GM21390 (cell line): ENCODE measurements around the gene TMEM134.
"Not testable (repeated sequence)": the region's sequence is repeated elsewhere in the genome, so short reads cannot be mapped to it uniquely, and the experiment has no call there.

Experiments used
- ATAC-seq: cut with Tn5 transposase; IDR thresholded peaks from one replicate; pipeline ENCODE4 v1.9.1; 2021; ENCODE audit not compliant: unreplicated experiment

The TMEM134 gene

DNA sequence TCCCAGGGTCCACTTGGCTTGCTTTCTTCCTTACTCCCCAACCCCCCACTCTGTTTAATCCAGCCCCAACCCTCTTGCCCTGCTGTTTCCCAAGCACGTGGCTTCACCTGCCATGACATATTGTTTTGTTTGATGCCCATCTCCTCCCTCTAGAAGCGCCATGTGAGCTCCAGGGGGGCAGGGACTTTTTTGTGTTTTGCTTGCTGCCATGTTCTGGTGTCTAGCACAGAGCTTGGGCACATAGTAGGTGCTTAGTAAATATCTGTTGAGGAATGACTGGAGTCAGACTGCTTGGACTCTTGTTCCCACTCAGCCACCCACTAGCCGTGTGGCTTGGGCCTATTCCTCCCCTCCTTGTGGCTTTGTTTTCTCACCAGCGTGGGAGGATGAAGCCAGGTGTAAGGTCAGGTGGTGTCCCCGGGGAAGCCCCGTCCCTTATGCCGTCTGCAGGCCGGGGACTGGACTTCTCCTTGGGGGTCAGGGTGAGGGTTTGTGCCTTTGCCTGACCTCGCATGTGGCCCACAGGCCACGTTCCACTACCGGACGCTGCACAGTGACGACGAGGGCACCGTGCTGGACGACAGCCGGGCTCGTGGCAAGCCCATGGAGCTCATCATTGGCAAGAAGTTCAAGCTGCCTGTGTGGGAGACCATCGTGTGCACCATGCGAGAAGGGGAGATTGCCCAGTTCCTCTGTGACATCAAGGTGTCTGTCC lies 17.6 kb upstream of the TMEM134 start:
- ATAC-seq, result no peak

DNA sequence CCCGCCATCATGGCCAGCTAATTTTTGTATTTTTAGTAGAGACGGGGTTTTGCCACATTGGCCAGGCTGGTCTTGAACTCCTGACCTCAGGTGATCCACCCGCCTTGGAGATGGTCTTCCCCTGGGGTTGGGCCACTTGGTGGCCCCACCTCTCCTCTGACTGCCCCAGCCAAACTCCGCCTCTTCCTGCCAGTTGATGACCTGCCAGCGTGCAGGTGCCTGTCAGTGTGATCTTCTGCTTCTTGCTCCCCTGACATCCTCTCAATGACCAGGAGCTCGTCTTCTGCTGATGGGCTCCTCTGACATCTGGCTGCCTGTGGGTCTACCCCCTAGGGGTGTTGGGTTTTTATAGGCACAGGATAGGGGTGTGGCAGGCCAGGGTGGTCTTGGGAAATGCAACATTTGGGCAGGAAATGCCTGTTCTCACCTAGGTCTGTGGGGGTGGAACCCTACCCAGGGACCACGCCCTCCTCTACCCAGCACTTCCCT lies 16.9 kb upstream of the TMEM134 start:
- ATAC-seq, result not testable (repeated sequence)

DNA sequence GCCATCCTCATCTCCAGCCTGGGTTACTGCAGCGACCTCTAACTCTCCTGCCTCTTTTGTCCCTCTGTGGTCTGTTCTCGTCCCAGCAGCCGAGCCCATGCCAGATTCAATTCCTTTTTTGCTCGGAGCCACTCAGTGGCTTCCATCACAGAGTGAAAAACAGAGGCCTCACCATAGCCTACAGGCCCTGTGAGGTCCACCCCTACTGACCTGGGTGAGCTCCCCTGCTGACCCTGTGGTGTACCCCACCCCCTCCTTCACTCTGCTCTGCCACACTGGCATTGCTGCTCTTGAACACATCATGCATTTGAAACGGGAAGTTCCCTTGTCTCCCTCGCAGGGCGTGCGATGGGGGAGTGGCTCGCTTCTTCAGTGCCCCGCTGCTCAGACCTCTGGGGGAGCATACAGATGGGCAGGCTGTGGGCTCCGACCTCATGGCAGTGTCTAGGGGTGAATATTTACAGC lies 15.8 kb upstream of the TMEM134 start:
- no peak for ATAC-seq

DNA sequence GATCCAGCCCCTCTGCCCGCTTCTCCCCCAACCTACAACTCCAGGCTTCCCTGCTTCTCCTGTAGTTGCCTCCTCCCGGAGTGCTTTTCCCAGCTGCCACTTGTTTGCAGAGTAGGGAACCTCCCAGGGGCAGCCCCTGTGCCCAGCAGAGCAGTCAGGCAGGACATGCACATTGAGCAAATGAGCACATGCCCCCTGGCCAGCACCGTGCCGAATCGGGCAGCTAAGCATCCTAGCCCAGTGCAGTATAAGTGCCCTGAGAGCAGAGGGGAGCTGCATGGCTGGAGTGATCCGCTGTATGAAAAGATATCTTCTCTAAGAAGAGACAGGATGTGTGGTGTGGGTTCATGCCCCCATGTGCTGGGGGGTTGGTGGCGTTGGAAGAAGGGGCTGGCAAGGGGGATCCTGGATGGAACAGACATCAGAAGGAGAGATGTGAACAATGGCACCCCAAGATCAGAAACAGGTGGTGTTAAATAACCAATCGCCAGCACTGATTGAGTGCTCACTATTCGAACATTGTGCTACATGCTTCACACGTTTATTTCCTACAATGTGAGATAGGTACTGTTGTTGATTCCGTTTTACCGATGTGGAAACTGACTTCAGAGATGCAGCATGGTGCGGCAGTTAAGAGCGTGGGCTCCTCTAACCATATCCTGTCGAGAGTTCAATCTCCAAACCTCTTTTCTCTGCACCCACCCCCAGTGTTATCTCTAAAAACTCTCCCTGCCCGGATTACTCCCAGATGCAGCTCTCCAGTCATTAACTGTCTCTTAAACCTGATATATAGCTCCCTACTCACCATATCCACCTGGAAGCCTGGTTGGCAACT lies 15.0 kb upstream of the TMEM134 start:
- no peak for ATAC-seq

DNA sequence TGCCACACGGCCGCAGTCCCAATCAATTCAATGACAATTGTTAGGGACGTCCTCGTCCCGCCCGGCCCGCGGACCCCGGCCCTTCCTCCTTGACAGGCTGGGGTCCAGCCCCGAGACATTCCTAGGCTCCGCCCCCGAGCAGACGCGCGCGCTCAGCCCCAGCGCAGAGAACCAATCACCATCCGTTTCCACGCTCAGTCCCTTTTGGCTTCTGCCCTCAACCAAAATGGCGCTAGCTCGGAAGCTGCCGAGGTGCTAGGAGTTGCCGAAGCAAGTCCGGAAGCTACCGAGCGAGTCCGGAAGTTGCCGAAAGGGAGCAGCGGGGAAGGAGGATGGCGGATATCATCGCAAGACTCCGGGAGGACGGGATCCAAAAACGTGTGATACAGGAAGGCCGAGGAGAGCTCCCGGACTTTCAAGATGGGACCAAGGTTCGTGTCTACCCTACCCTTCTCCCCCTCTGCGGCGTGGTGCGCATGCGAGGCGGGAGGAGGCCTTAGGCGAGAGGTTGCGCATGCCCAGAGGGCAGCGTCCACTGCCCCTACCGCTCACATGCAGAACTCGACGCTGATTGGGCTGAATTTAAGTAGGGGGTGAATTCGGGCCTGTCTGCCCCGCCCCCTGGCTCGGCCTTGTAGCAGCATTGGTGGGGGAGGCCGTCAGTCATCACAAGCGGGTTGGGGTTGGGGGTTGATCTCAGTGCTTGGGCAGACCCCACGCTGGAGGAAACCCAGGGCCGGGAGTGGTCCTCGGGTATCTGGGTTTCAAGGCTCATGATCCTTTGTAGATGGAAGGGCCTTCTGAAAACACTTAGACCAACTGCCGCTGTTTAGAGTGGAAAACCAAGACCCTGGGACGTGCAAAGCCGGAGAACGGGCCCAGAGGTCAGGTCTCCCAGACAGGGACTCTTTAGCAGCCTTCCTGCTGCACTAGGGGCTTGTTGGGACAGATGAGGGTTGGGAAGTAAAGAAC lies 14.1 kb upstream of the TMEM134 start, which contains the start of gene AIP:
AIP (plus strand) TSS at position 200 of the 972 bp plus-strand sequence; CDS start at position 333, 133 bp downstream.
- ATAC-seq, result peak; percentile 59

DNA sequence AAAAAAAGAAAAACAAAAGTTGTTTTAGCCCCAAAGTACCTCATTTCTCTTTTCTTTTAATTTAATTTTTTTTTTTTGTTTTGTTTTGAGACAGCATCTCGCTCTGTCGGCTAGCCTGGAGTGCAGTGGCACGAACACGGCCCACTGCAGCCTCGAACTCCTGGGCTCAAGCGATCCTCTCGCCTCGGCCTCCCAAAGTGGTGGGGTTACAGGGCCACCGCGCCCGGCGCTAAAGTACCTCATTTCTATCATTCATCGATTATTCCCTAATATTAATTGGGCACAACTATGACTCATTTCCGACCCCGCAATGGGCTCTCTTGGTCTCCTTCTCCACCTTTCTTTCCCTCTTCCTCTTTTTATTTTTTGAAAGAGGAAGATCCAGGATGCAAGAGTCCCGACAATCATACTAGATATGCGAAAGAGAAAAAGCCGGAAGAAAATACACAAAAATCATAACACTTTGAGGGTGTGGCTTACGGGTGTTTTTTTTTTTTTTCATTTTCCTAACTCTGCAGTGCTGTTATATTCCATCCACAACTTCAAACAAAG lies 13.3 kb upstream of the TMEM134 start:
- ATAC-seq, result no peak

DNA sequence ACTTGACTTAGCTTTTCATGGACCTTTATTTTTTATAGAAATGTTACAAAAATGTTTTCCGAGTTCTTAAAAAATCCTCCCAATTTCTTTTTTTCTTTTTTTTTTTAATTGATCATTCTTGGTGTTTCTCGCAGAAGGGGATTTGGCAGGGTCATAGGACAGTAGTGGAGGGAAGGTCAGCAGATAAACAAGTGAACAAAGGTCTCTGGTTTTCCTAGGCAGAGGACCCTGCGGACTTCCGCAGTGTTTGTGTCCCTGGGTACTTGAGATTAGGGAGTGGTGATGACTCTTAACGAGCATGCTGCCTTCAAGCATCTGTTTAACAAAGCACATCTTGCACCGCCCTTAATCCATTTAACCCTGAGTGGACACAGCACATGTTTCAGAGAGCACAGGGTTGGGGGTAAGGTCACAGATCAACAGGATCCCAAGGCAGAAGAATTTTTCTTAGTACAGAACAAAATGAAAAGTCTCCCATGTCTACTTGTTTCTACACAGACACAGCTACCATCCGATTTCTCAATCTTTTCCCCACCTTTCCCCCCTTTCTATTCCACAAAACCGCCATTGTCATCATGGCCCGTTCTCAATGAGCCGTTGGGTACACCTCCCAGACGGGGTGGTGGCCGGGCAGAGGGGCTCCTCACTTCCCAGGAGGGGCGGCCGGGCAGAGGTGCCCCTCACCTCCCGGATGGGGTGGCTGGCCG lies 8.4 kb upstream of the TMEM134 start:
- not testable (repeated sequence) for ATAC-seq

DNA sequence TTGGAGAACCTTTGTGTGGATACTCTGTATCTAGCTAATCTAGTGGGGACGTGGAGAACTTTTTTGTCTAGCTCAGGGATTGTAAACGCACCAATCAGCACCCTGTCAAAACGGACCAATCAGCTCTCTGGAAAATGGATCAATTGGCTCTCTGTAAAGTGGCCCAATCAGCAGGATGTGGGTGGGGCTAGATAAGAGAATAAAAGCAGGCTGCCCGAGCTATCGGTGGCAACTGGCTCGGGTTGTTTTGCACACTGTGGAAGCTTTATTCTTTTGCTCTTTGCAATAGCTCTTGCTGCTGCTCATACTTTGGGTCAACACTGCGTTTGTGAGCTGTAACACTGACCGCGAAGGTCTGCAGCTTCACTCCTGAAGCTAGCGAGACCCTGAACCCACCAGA lies 7.6 kb upstream of the TMEM134 start:
- not testable (repeated sequence) for ATAC-seq

DNA sequence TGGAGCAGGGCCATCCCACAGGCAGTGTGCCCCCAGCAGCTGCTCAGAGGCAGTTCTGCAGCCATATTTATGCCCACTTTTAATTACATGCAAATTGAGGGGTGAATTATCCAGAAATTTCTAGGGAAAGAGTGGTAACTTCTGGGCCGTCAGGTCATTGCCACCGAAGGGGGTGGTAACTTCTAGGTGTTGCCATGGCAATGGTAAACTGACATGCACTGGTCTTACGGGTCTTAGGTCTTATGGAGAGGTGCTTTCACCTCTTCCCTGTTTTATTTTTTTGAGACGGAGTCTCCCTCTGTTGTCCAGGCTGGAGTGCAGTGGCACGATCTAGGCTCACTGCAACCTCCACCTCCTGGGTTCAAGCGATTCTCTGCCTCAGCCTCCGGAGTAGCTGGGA lies 3.8 kb upstream of the TMEM134 start:
- no peak for ATAC-seq

DNA sequence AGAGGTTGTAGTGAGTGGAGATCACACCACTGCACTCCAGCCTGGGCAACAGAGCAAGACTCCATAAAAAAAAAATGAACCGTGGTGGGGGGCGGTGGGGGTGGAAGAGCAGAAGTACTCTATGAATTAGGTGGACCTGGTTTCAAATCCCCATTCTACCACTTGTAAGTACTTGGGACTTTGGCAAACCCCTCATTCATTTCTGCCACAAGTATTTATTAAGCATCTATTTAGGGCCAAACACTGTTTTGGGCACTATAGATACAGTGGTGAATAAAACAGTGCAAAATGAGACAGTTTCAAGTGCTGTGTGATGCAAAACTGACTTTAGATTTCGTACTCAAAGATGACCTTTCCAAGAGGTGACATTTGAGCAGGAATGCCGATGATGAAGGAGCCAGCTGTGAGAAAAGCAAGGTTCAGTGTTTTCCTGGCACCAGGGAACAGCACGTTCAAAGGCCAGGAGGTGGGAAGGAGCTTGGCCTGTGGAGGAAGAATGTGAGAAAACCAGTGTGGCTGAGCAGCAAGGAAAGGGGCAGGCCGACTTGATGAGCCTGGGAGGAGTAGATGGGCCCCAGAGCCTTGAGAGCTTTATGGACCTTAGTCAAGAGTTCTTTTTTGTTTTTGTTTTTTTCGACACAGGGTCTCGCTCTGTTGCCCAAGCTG lies 1.4 kb upstream of the TMEM134 start:
- ATAC-seq, result no peak

DNA sequence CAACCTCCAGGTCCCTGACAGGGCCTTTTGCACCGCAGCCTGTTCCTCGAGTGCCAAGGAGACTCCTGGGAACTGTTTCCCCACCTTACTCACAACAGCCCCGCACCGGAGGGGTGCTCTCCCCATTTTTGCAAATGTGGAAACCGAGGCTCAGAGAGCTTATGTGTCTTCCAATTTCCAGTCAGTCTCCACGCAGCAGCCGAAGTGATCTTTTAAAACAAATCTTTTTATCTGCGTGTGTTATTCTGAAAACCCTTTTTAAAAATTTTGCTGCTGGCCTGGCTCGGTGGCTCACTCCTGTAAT lies 409 bp upstream of the TMEM134 start:
- no peak for ATAC-seq

DNA sequence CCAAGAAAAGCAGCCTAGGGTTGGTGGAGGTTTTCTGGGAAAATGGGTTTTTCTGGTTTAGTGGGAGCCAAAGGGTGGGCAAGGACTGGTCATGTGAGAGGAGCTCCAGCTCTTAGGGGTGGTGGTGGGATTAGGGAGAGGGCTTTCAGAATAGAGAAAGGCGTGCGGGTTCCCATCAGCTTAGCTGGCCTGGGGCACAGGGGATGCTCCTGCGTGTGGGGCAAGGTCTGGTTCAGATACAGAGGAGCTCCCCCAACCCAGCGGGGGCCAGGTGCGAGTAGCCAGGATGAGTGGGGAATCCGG lies 644 bp downstream of the TMEM134 start:
- ATAC-seq, result no peak

DNA sequence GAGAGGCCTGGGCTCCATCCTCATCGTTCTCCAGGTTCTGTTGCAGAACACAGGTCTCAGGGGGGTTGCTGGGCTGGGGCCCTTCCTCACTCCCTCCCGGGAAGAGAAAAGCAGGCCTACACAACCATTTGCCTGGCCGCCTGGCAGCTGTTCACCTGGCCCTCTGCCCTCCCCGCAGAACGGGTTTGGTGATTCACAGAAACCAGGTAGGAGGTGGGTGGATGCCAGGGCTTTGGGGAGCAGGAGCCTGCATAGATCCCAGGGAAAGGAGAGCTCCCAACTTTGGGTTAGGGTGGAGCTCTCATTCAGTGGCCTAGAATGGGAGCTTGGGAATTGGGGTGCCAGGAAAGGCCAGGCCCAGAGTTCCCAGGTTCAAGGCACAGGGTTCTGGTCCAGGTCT lies 995 bp downstream of the TMEM134 start:
- no peak for ATAC-seq

DNA sequence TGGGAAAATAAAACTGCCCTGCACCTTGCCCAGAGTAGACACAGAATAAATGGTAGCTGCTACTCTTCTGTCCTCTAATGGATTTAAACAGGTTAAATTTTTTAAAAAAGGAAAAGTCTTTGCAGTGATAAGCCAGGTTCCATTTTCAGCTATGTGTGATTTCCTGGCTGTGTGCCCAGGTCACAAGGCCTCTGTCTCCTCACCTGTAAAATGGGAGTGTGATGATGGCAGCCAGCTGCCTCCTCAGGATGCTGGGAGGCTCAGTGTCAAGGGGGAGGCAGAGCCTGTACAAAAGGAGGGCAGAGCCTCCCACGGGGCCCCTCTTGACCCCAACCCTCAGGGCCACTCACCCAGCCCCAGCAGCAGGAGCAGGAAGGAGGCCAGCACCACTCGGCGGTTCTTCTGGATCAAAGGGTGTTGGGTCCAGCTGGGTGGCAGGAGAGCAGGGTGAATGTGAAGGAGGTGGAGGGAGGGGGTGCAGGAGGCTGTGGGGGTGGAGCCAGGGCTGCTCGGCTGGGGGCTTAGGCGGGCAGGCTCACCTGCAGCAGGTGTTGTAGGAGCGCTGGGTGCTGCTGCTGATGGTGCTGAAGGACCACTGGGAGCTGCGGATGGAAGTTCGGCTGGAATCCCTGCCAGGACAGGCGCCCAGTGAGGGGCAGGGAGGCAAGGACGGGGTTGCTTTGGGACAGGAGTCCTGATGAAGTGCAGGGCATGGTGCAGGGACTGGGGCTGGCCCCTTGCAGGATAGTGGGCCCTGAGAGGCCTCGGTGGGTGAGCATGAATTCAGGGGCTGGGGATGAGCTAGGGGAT lies 1.9 kb downstream of the TMEM134 start:
- no peak for ATAC-seq

DNA sequence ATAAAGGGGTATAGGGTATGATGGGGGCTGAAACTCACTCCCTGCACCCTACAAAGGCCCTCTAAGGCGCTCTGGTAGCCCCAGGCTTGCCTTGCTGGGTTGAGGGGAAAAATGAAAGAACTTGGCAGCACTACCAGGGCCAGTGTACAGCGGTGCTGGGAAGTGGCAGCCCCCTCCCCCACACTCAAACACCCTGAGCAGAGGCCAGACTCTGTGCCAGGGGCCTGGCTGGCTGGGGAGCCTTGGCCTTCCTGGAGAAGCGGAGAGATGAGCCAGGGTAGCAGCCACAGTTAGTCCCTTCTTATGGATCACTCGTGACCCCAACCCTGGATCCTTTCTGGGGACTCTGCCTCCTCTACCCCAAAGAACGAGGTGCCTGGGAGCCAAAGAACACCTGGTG lies 2.7 kb downstream of the TMEM134 start:
- no peak for ATAC-seq

DNA sequence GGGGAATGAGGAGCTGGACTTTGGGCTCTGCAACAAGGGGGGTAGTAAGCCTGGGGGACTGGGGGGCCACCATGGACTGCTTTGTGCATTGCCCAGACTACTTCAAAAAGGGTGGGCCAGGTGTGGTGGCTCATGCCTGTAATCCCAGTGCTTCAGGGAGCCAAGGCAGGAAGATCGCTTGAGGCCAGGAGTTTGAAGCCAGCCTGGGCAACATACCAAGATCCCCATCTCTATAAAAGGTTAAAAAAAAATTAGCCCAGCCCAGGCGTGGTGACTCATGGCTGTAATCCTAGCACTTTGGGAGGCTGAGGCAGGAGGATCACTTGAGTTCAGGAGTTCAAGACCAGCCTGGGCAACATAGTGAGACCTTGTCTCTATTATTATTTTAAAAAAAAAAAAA lies 3.5 kb downstream of the TMEM134 start:
- ATAC-seq, result not testable (repeated sequence)

DNA sequence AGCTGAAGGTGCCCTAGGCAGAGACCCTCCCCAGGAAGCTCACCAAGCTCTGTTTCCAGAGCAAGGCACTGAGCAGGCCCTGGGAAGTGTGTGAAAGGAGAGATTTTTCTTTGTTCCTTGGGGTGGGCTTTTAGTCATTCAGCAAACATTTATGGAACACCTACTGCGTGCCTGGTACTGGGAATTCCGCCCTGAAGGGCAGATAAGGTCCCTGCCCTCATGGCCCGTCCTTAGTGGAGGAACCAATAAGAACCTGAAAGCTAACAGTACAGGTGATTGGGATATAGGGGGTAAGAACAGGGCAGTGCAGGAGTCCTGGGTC lies 3.9 kb downstream of the TMEM134 start:
- no peak for ATAC-seq

DNA sequence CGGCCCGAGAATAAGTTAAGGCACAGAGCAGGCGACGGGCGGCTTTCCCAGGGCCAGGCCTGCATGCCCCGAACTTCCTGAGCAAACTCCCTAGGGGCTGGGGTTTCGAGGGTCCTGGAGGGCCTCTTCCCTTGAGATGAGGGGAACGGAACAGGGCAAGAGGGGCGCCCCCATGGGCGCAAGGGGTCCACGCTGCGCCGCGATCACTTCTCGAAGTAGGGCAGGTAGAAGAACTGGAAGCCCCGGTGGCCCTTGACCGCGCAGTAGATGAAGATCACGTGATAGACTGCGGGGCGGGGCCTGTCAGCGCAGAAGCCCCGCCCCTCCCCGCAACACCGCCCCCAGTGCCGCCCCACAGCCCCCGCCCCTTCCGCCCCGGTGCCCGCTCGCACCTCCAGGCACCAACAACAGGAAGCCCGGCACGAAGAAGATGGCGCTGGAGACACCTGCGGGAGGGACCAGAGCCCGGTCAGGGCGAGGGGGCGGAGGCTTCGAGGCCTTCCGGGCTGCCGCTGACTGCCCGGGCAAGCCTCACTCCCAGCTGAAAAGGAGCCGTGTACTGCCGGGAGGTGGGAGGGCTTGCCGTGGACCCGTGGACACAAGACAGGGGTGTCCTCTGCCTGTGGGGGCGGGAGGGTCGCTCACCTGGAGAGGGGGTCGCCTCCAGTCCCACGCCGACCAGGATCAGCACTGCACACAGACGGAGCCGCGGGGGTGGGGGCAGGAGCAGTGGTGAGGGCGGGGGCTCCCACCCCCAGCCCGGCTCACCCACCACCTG lies 4.5 kb downstream of the TMEM134 start:
- ATAC-seq, result no peak
